ENCODE measurements around the gene CA10.

The CA10 gene

GRCh38 chr17:51709694-51710633 is 448.6 kb downstream of the CA10 start:
- Histone ChIP-seq H3F3A (ENCODE audit: insufficient read depth) (no peaks in the 10 kb centered on the region), H3K36me3 (ENCODE audit: low read length) (no peaks in the 10 kb centered on the region), H3K79me2 (ENCODE audit: insufficient read depth, low read length) (no peaks in the 10 kb centered on the region), H3K4me3 (ENCODE audit: insufficient read depth, low read length, poor library complexity, severe bottlenecking) (no peak overlapping the region), H3K9me3 (ENCODE audit: insufficient read depth, low read length) (no peaks in the 10 kb centered on the region), H3K9ac (ENCODE audit: low read length) (no peak overlapping the region), H3K9me2 (replicated peaks; ENCODE audit: insufficient read depth, low read length) (no peaks in the 10 kb centered on the region), H4K20me1 (ENCODE audit: low read depth, low read length) (no peaks in the 10 kb centered on the region), H2AFZ (ENCODE audit: low read depth, low read length, severe bottlenecking) (no peak overlapping the region), H3K4me2 (ENCODE audit: low read depth, low read length, poor library complexity, severe bottlenecking) (no peak overlapping the region), H3K27me3 (ENCODE audit: low read length) (no peaks in the 10 kb centered on the region), H3K27ac (ENCODE audit: low read depth, low read length) (no peak overlapping the region)
- no peak for TF ChIP-seq CTCF (IDR thresholded peaks at IDR 0.05; ENCODE audit: insufficient read depth, low read length, poor library complexity, severe bottlenecking)
- no peak for TF ChIP-seq EZH2phosphoT487 (conservative IDR thresholded peaks at IDR 0.05; ENCODE audit: low read length)

- Histone ChIP-seq H3K36me3 (ENCODE audit: low read length) (no peaks in the 10 kb centered on the region), H2AFZ (ENCODE audit: low read depth, low read length, severe bottlenecking) (no peak overlapping the region), H3K9me3 (ENCODE audit: insufficient read depth, low read length) (no peaks in the 10 kb centered on the region), H4K20me1 (ENCODE audit: low read depth, low read length) (no peaks in the 10 kb centered on the region), H3K4me2 (ENCODE audit: low read depth, low read length, poor library complexity, severe bottlenecking) (no peak overlapping the region), H3F3A (ENCODE audit: insufficient read depth) (no peaks in the 10 kb centered on the region), H3K9ac (ENCODE audit: low read length) (no peak overlapping the region), H3K79me2 (ENCODE audit: insufficient read depth, low read length) (no peaks in the 10 kb centered on the region), H3K9me2 (replicated peaks; ENCODE audit: insufficient read depth, low read length) (no peaks in the 10 kb centered on the region), H3K4me3 (ENCODE audit: insufficient read depth, low read length, poor library complexity, severe bottlenecking) (no peak overlapping the region), H3K27ac (ENCODE audit: low read depth, low read length) (no peak overlapping the region), H3K27me3 (ENCODE audit: low read length) (no peaks in the 10 kb centered on the region)
- no peak for TF ChIP-seq CTCF (IDR thresholded peaks at IDR 0.05; ENCODE audit: insufficient read depth, low read length, poor library complexity, severe bottlenecking)
- no peak for TF ChIP-seq EZH2phosphoT487 (conservative IDR thresholded peaks at IDR 0.05; ENCODE audit: low read length)
Measured at GRCh38 chr17:51707216-51707615, 451.3 kb downstream of the CA10 start.

GRCh38 chr17:51706093-51706492 is 452.4 kb downstream of the CA10 start:
- H3K9me3 ChIP-seq (ENCODE audit: insufficient read depth, low read length), result no peaks in the 10 kb centered on the region
- no peak overlapping the region for H3K4me3 ChIP-seq (ENCODE audit: insufficient read depth, low read length, poor library complexity, severe bottlenecking)
- H3K79me2 ChIP-seq (ENCODE audit: insufficient read depth, low read length), result no peaks in the 10 kb centered on the region

More at GRCh38 chr17:51706093-51706492, 452.4 kb downstream of the CA10 start:
- Histone ChIP-seq H3K27me3 (ENCODE audit: low read length) (no peaks in the 10 kb centered on the region), H2AFZ (ENCODE audit: low read depth, low read length, severe bottlenecking) (no peak overlapping the region), H3K4me2 (ENCODE audit: low read depth, low read length, poor library complexity, severe bottlenecking) (no peak overlapping the region), H4K20me1 (ENCODE audit: low read depth, low read length) (no peaks in the 10 kb centered on the region), H3K27ac (ENCODE audit: low read depth, low read length) (no peak overlapping the region), H3K9ac (ENCODE audit: low read length) (no peak overlapping the region), H3F3A (ENCODE audit: insufficient read depth) (no peaks in the 10 kb centered on the region), H3K9me2 (replicated peaks; ENCODE audit: insufficient read depth, low read length) (no peaks in the 10 kb centered on the region), H3K36me3 (ENCODE audit: low read length) (no peaks in the 10 kb centered on the region)
- TF ChIP-seq CTCF (IDR thresholded peaks at IDR 0.05; ENCODE audit: insufficient read depth, low read length, poor library complexity, severe bottlenecking) (no peak), EZH2phosphoT487 (conservative IDR thresholded peaks at IDR 0.05; ENCODE audit: low read length) (no peak)

Measured in SU-DHL-6 (cell line).